Measurements from ENCODE around the gene DHODH. TPM values are rescaled to one million over a fixed set of nuclear protein-coding genes. Genes with fewer than 3 reads are reported as not detected.
A peak's percentile ranks its signal among the peaks of the same experiment; 100 is the strongest.

DHODH gene
- polyA plus RNA-seq, 2 of the 4 experiments (the other 2 are of a cell fraction), result 9.7 to 13.2 TPM

- Histone ChIP-seq H3K4me1 (no peaks in the 10 kb centered on the region), H3K9me3 (no peaks in the 10 kb centered on the region), H3K4me2 (no peak overlapping the region), H3K27ac (no peak overlapping the region), H3K4me3 (no peak overlapping the region)
- peak; percentile 86; a peak in 5 of 6 replicates for ATAC-seq
- FAIRE-seq, result no peak
- DNase-seq (ENCODE audit: low read depth in 1 of 2, low spot score in 1 of 2), result peak; percentile 48 to 53
- CTCF ChIA-PET, result interaction anchor here (0.6 to 4.4 kb wide), 12 partner anchors 9 to 1890 kb away, joined by 3 to 43 read pairs (median 6); partner anchors contain the start of genes DHX38, HP and TXNL4B
- TF ChIP-seq RAD21 (conservative IDR thresholded peaks at IDR 0.05 in 1 of 2, IDR thresholded peaks at IDR 0.05 in 1 of 2) (peak; percentile 59 to 69), PBX3 (IDR thresholded peaks at IDR 0.05) (no peak), TFCP2L1 (CRISPR knock-in tag; IDR thresholded peaks at IDR 0.05) (no peak), CTCF (IDR thresholded peaks at IDR 0.05) (peak; percentile 63), SREBF2 (IDR thresholded peaks at IDR 0.05) (no peak), HOXB13 (CRISPR knock-in tag; IDR thresholded peaks at IDR 0.05; ENCODE audit: low read depth) (no peak), SMC3 (IDR thresholded peaks at IDR 0.05) (peak; percentile 50; the same call in 2 of the 3 replicates), JUN (IDR thresholded peaks at IDR 0.05) (no peak), RNF2 (IDR thresholded peaks at IDR 0.05; ENCODE audit: borderline replicate concordance, low read depth) (no peak), BCL3 (IDR thresholded peaks at IDR 0.05) (no peak), JUNB (IDR thresholded peaks at IDR 0.05) (no peak)
- POLR2A ChIA-PET, result no interaction called here
- WGBS (ENCODE audit: missing lambda C conversion rate), result 0% methylated on average over 1 of the region's 1 CpG
Observed at GRCh38 chr16:72066747-72067146, 58.2 kb downstream of the DHODH start.

GRCh38 chr16:72068930-72069329, 60.4 kb downstream of the DHODH start:
- FAIRE-seq (no peak), DNase-seq (ENCODE audit: low read depth in 1 of 2, low spot score in 1 of 2) (no peak), ATAC-seq (no peak)
- Histone ChIP-seq H3K4me2 (no peak overlapping the region), H3K4me3 (no peak overlapping the region), H3K27ac (no peak overlapping the region), H3K9me3 (no peaks in the 10 kb centered on the region), H3K4me1 (no peaks in the 10 kb centered on the region)
- ChIA-PET CTCF (interaction anchor here (0.9 to 3.8 kb wide), 3 partner anchors 16 to 31 kb away, joined by 6 to 43 read pairs (median 21); partner anchors contain the start of genes DHX38 and TXNL4B), POLR2A (no interaction called here)
- TF ChIP-seq EHMT2 (IDR thresholded peaks at IDR 0.05; ENCODE audit: low read depth) (no peak), ZC3H11A (IDR thresholded peaks at IDR 0.05) (no peak)
- 77% methylated on average over 4 of the region's 4 CpGs for WGBS (ENCODE audit: missing lambda C conversion rate)

GRCh38 chr16:72072514-72073342, 64.2 kb downstream of the DHODH start:
- CTCF ChIA-PET, result interaction anchor here (0.5 to 3.7 kb wide), 4 partner anchors 10 to 1823 kb away, joined by 3 to 14 read pairs (median 3); partner anchors contain the start of gene HPR
- TF ChIP-seq ZC3H11A (IDR thresholded peaks at IDR 0.05) (no peak), EHF (CRISPR knock-in tag; IDR thresholded peaks at IDR 0.05) (no peak), FOXS1 (CRISPR knock-in tag; IDR thresholded peaks at IDR 0.05) (no peak), SMC3 (IDR thresholded peaks at IDR 0.05) (no peak), MYC (IDR thresholded peaks at IDR 0.05; ENCODE audit: borderline replicate concordance, low read length) (no peak), HMGXB4 (CRISPR knock-in tag; IDR thresholded peaks at IDR 0.05; ENCODE audit: borderline replicate concordance) (no peak), RNF2 (IDR thresholded peaks at IDR 0.05; ENCODE audit: borderline replicate concordance, low read depth) (no peak)
- FAIRE-seq, result no peak
- no peak overlapping the region for H3K4me2 ChIP-seq
- H3K9me3 ChIP-seq, result no peaks in the 10 kb centered on the region
- 71% methylated on average over 12 of the region's 12 CpGs for WGBS (ENCODE audit: missing lambda C conversion rate)
- no peak overlapping the region for H3K27ac ChIP-seq
- no peak for DNase-seq (ENCODE audit: low read depth in 1 of 2, low spot score in 1 of 2)
- no peak for ATAC-seq
- H3K4me3 ChIP-seq, result no peak overlapping the region
- no peaks in the 10 kb centered on the region for H3K4me1 ChIP-seq
- POLR2A ChIA-PET, result interaction anchor here (1.0 to 1.1 kb wide), 2 partner anchors 21 kb away, joined by 3 read pairs; partner anchors contain the start of genes DHX38 and TXNL4B

All from A549 (cell line).